ENCODE data around the gene LTBP2. TPM values are rescaled to one million over a fixed set of nuclear protein-coding genes. Genes with fewer than 3 reads are reported as not detected.
A peak's percentile ranks its signal among the peaks of the same experiment; 100 is the strongest.

LTBP2 gene
- total and polyA plus RNA-seq, 2 experiments from 2014 or later: 73.5 to 456 TPM

GRCh38 chr14:74648601-74649000, 36.6 kb upstream of the LTBP2 start:
- Histone ChIP-seq H2AFZ (no peak overlapping the region), H3K36me3 (ENCODE audit: low read depth) (no peaks in the 10 kb centered on the region), H4K20me1 (ENCODE audit: insufficient read depth) (no peaks in the 10 kb centered on the region), H3K27ac (no peak overlapping the region), H3K79me2 (ENCODE audit: insufficient read depth) (no peaks in the 10 kb centered on the region), H3K4me3 (no peak overlapping the region), H3K27me3 (replicated peaks; ENCODE audit: insufficient read depth) (no peaks in the 10 kb centered on the region), H3K9me2 (ENCODE audit: insufficient read depth) (no peaks in the 10 kb centered on the region), H3K9ac (no peak overlapping the region), H3F3A (ENCODE audit: insufficient read depth) (peaks cover 11% of the 10 kb centered on the region; the same call in 1 of the 2 replicates), H3K9me3 (ENCODE audit: low read depth) (no peaks in the 10 kb centered on the region), H3K4me2 (ENCODE audit: unreplicated experiment) (no peak overlapping the region), H3K4me1 (ENCODE audit: insufficient read depth) (peaks cover 57% of the 10 kb centered on the region)
- DNase-seq: no peak
- 50 to 53% methylated on average over 7 of the region's 7 CpGs for WGBS, 2 experiments (ENCODE audit: low coverage in 1 of 2, low lambda C conversion rate in 2 of 2, missing lambda C conversion rate in 2 of 2)
- in situ Hi-C loops (cut with MboI): no loop called here
- TF ChIP-seq EZH2phosphoT487 (IDR thresholded peaks at IDR 0.05; ENCODE audit: insufficient read depth, low read depth) (no peak), EZH2 (IDR thresholded peaks at IDR 0.05; ENCODE audit: insufficient read depth, poor library complexity, severe bottlenecking) (no peak)

- H3K4me3 ChIP-seq: no peak overlapping the region
- peak overlapping the region; percentile 27 for H3K4me2 ChIP-seq (ENCODE audit: unreplicated experiment)
- no peaks in the 10 kb centered on the region for H3K9me2 ChIP-seq (ENCODE audit: insufficient read depth)
- no peak overlapping the region for H2AFZ ChIP-seq
- H3K27ac ChIP-seq: no peak overlapping the region
- no peaks in the 10 kb centered on the region for H3K36me3 ChIP-seq (ENCODE audit: low read depth)
- H4K20me1 ChIP-seq (ENCODE audit: insufficient read depth): no peaks in the 10 kb centered on the region
- in situ Hi-C loops (cut with MboI): no loop called here
- H3F3A ChIP-seq (ENCODE audit: insufficient read depth): peaks cover 5% of the 10 kb centered on the region; the same call in 1 of the 2 replicates
- H3K9ac ChIP-seq: no peak overlapping the region
- DNase-seq: peak; percentile 41
- H3K4me1 ChIP-seq (ENCODE audit: insufficient read depth): peaks cover 50% of the 10 kb centered on the region
- 35 to 36% methylated on average over 7 of the region's 7 CpGs for WGBS, 2 experiments (ENCODE audit: low coverage in 1 of 2, low lambda C conversion rate in 2 of 2, missing lambda C conversion rate in 2 of 2)
- no peaks in the 10 kb centered on the region for H3K79me2 ChIP-seq (ENCODE audit: insufficient read depth)
- no peaks in the 10 kb centered on the region for H3K27me3 ChIP-seq (replicated peaks; ENCODE audit: insufficient read depth)
- TF ChIP-seq EZH2 (IDR thresholded peaks at IDR 0.05; ENCODE audit: insufficient read depth, poor library complexity, severe bottlenecking): no peak
- no peak for TF ChIP-seq EZH2phosphoT487 (IDR thresholded peaks at IDR 0.05; ENCODE audit: insufficient read depth, low read depth)
- no peaks in the 10 kb centered on the region for H3K9me3 ChIP-seq (ENCODE audit: low read depth)
These were observed 35.8 kb upstream of the LTBP2 start for GRCh38 chr14:74647678-74648461.

GRCh38 chr14:74647061-74647677, 35.1 kb upstream of the LTBP2 start:
- Histone ChIP-seq H3K4me3 (no peak overlapping the region), H3F3A (ENCODE audit: insufficient read depth) (peaks cover 4% of the 10 kb centered on the region; the same call in 1 of the 2 replicates), H4K20me1 (ENCODE audit: insufficient read depth) (no peaks in the 10 kb centered on the region), H3K4me1 (ENCODE audit: insufficient read depth) (peaks cover 45% of the 10 kb centered on the region), H3K79me2 (ENCODE audit: insufficient read depth) (no peaks in the 10 kb centered on the region), H3K27ac (no peak overlapping the region), H3K27me3 (replicated peaks; ENCODE audit: insufficient read depth) (no peaks in the 10 kb centered on the region), H3K36me3 (ENCODE audit: low read depth) (no peaks in the 10 kb centered on the region), H2AFZ (no peak overlapping the region), H3K4me2 (ENCODE audit: unreplicated experiment) (no peak overlapping the region), H3K9ac (no peak overlapping the region), H3K9me2 (ENCODE audit: insufficient read depth) (no peaks in the 10 kb centered on the region), H3K9me3 (ENCODE audit: low read depth) (no peaks in the 10 kb centered on the region)
- 47 to 49% methylated on average over 11 of the region's 11 CpGs for WGBS, 2 experiments (ENCODE audit: low coverage in 1 of 2, low lambda C conversion rate in 2 of 2, missing lambda C conversion rate in 2 of 2)
- DNase-seq: no peak
- no peak for TF ChIP-seq EZH2 (IDR thresholded peaks at IDR 0.05; ENCODE audit: insufficient read depth, poor library complexity, severe bottlenecking)
- no peak for TF ChIP-seq EZH2phosphoT487 (IDR thresholded peaks at IDR 0.05; ENCODE audit: insufficient read depth, low read depth)
- in situ Hi-C loops (cut with MboI): no loop called here

- TF ChIP-seq EZH2 (IDR thresholded peaks at IDR 0.05; ENCODE audit: insufficient read depth, poor library complexity, severe bottlenecking) (no peak), EZH2phosphoT487 (IDR thresholded peaks at IDR 0.05; ENCODE audit: insufficient read depth, low read depth) (no peak)
- in situ Hi-C loops (cut with MboI): no loop called here
- no peak for DNase-seq
- Histone ChIP-seq H3K9me3 (ENCODE audit: low read depth) (no peaks in the 10 kb centered on the region), H3K27ac (no peak overlapping the region), H4K20me1 (ENCODE audit: insufficient read depth) (no peaks in the 10 kb centered on the region), H3K9ac (no peak overlapping the region), H3K4me3 (no peak overlapping the region), H3K27me3 (replicated peaks; ENCODE audit: insufficient read depth) (no peaks in the 10 kb centered on the region), H3K36me3 (ENCODE audit: low read depth) (no peaks in the 10 kb centered on the region), H3F3A (ENCODE audit: insufficient read depth) (peaks cover 4% of the 10 kb centered on the region; the same call in 1 of the 2 replicates), H2AFZ (no peak overlapping the region), H3K79me2 (ENCODE audit: insufficient read depth) (no peaks in the 10 kb centered on the region), H3K4me1 (ENCODE audit: insufficient read depth) (peaks cover 40% of the 10 kb centered on the region), H3K4me2 (ENCODE audit: unreplicated experiment) (no peak overlapping the region), H3K9me2 (ENCODE audit: insufficient read depth) (no peaks in the 10 kb centered on the region)
- 74 to 81% methylated on average over 13 of the region's 13 CpGs for WGBS, 2 experiments (ENCODE audit: low coverage in 1 of 2, low lambda C conversion rate in 2 of 2, missing lambda C conversion rate in 2 of 2)
These were observed 33.9 kb upstream of the LTBP2 start for GRCh38 chr14:74645756-74646470.
